ENCODE results near the gene MEX3A. TPM values are rescaled to one million over a fixed set of nuclear protein-coding genes. Genes with fewer than 3 reads are reported as not detected.

MEX3A gene
- total and polyA plus RNA-seq, 7 donors: 0.23 to 1.5 (median 0.33) TPM

DNA sequence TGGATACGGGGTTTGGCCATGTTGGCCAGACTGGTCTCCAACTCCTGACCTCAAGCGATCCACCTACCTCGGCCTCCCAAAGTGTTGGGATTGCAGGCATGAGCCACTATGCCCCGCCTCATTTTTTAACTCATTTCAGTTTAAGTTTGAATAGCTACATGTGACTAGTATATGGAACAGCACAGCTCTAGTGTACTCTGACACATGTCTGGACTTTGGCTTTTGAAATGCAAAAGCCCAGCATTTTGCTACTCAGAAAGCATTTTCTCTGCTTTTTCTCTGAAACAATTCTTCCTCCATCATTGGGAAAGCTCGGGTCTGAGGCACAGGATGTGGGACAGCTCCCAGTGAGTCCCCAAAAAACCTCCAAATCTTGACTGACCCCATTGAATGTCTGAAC lies 57.5 kb downstream of the MEX3A start:
- intact Hi-C loops (cut with DNase I): no loop called here
- Histone ChIP-seq H3K36me3 (no peaks in the 10 kb centered on the region), H3K27ac (no peak overlapping the region), H3K4me3 (no peak overlapping the region), H3K9me3 (no peaks in the 10 kb centered on the region), H3K4me1 (peaks cover 0 to 9% (median 7%) of the 10 kb centered on the region in 4 donors), H3K27me3 (no peaks in the 10 kb centered on the region)
- TF ChIP-seq EP300 (IDR thresholded peaks at IDR 0.05): no peak
- TF ChIP-seq POLR2A (IDR thresholded peaks at IDR 0.05): no peak
- TF ChIP-seq, protein P1, sequence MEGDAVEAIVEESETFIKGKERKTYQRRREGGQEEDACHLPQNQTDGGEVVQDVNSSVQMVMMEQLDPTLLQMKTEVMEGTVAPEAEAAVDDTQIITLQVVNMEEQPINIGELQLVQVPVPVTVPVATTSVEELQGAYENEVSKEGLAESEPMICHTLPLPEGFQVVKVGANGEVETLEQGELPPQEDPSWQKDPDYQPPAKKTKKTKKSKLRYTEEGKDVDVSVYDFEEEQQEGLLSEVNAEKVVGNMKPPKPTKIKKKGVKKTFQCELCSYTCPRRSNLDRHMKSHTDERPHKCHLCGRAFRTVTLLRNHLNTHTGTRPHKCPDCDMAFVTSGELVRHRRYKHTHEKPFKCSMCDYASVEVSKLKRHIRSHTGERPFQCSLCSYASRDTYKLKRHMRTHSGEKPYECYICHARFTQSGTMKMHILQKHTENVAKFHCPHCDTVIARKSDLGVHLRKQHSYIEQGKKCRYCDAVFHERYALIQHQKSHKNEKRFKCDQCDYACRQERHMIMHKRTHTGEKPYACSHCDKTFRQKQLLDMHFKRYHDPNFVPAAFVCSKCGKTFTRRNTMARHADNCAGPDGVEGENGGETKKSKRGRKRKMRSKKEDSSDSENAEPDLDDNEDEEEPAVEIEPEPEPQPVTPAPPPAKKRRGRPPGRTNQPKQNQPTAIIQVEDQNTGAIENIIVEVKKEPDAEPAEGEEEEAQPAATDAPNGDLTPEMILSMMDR (IDR thresholded peaks at IDR 0.05): no peak
- no peak for TF ChIP-seq POLR2AphosphoS5 (IDR thresholded peaks at IDR 0.05)
- DNase-seq: no peak
- 65 to 81% methylated on average over 5 of the region's 5 CpGs for WGBS, 2 donors

Other genes starting within 250 kb of the MEX3A start
- gene GON4L, start 225.3 kb downstream of the MEX3A start, total RNA-seq: 10 to 100 TPM; 25.7 to 45.7 (median 36.4) TPM
- 10 to 100 TPM in 1 of 3 donors, 1 to 10 TPM in 2; 3.5 to 24.7 (median 7.2) TPM for gene GON4L, start 225.3 kb downstream of the MEX3A start, polyA plus RNA-seq
- gene SYT11, start 222.9 kb downstream of the MEX3A start, total RNA-seq: 10 to 100 TPM; 14.0 to 29.1 (median 21.3) TPM
- 1 to 10 TPM in 2 of 3 donors, under 1 TPM in 1; under 0.01 to 8.4 (median 1.2) TPM for gene SYT11, start 222.9 kb downstream of the MEX3A start, polyA plus RNA-seq
- gene RIT1, start 171.1 kb downstream of the MEX3A start, total RNA-seq: 10 to 100 TPM; 16.6 to 23.2 (median 20.7) TPM
- 10 to 100 TPM; 13.1 to 15.0 (median 13.8) TPM for gene RIT1, start 171.1 kb downstream of the MEX3A start, polyA plus RNA-seq
- gene KHDC4, start 148.1 kb downstream of the MEX3A start, total RNA-seq: 10 to 100 TPM; 33.5 to 67.6 (median 38.9) TPM
- gene KHDC4, start 148.1 kb downstream of the MEX3A start, polyA plus RNA-seq: 10 to 100 TPM in 2 of 3 donors, 1 to 10 TPM in 1; 6.6 to 25.2 (median 10.2) TPM
- not detected for gene RXFP4, start 140.8 kb downstream of the MEX3A start, total RNA-seq
- gene RXFP4, start 140.8 kb downstream of the MEX3A start, polyA plus RNA-seq: 1 to 10 TPM in 2 of 3 donors, not detected in 1; 1.8 to 2.7 TPM
- gene ARHGEF2, start 103.9 kb downstream of the MEX3A start, total RNA-seq: 10 to 100 TPM; 31.6 to 83.9 (median 48.1) TPM
- gene ARHGEF2, start 103.9 kb downstream of the MEX3A start, polyA plus RNA-seq: 10 to 100 TPM; 25.8 to 76.7 (median 26.8) TPM
- 100 to 1,000 TPM; 115 to 338 (median 233) TPM for gene SSR2, start 61.5 kb downstream of the MEX3A start, total RNA-seq
- gene SSR2, start 61.5 kb downstream of the MEX3A start, polyA plus RNA-seq: 100 to 1,000 TPM; 157 to 274 (median 231) TPM
- 10 to 100 TPM; 13.9 to 23.6 (median 19.8) TPM for gene UBQLN4, start 28.7 kb downstream of the MEX3A start, total RNA-seq
- 10 to 100 TPM; 11.4 to 21.5 (median 14.8) TPM for gene UBQLN4, start 28.7 kb downstream of the MEX3A start, polyA plus RNA-seq
- gene LAMTOR2, start 27.7 kb downstream of the MEX3A start, total RNA-seq: 10 to 100 TPM; 55.4 to 86.4 (median 71.3) TPM
- 100 to 1,000 TPM; 142 to 245 (median 199) TPM for gene LAMTOR2, start 27.7 kb downstream of the MEX3A start, polyA plus RNA-seq
- gene RAB25, start 21.3 kb downstream of the MEX3A start, total RNA-seq: not detected
- 100 to 1,000 TPM; 187 to 237 (median 201) TPM for gene RAB25, start 21.3 kb downstream of the MEX3A start, polyA plus RNA-seq
- 100 to 1,000 TPM; 129 to 241 (median 196) TPM for gene LMNA, start 32.2 kb upstream of the MEX3A start, total RNA-seq
- gene LMNA, start 32.2 kb upstream of the MEX3A start, polyA plus RNA-seq: 100 to 1,000 TPM; 108 to 229 (median 142) TPM
- 1 to 10 TPM; 1.6 to 2.9 (median 1.8) TPM for gene SEMA4A, start 71.1 kb upstream of the MEX3A start, total RNA-seq
- gene SEMA4A, start 71.1 kb upstream of the MEX3A start, polyA plus RNA-seq: 1 to 10 TPM; 1.4 to 6.3 (median 1.8) TPM
- gene SLC25A44, start 111.6 kb upstream of the MEX3A start, total RNA-seq: 10 to 100 TPM in 1 of 4 donors, 1 to 10 TPM in 3; 8.6 to 13.3 (median 9.4) TPM
- gene SLC25A44, start 111.6 kb upstream of the MEX3A start, polyA plus RNA-seq: 10 to 100 TPM in 2 of 3 donors, 1 to 10 TPM in 1; 7.8 to 15.3 (median 11.8) TPM
- gene PMF1, start 130.5 kb upstream of the MEX3A start, total RNA-seq: 10 to 100 TPM; 41.1 to 61.2 (median 50.8) TPM
- 10 to 100 TPM; 46.2 to 75.1 (median 60.7) TPM for gene PMF1, start 130.5 kb upstream of the MEX3A start, polyA plus RNA-seq
- gene BGLAP, start 159.7 kb upstream of the MEX3A start, total RNA-seq: 10 to 100 TPM in 1 of 4 donors, 1 to 10 TPM in 3; 3.9 to 15.9 (median 6.5) TPM
- 1 to 10 TPM in 1 of 3 donors, not detected in 2; 1.0 TPM for gene BGLAP, start 159.7 kb upstream of the MEX3A start, polyA plus RNA-seq
- 1 to 10 TPM in 3 of 4 donors, under 1 TPM in 1; 0.99 to 7.7 (median 7.2) TPM for gene PAQR6, start 165.6 kb upstream of the MEX3A start, total RNA-seq
- gene PAQR6, start 165.6 kb upstream of the MEX3A start, polyA plus RNA-seq: 1 to 10 TPM in 2 of 3 donors, under 1 TPM in 1; 0.69 to 3.4 (median 3.0) TPM
- gene SMG5, start 200.4 kb upstream of the MEX3A start, total RNA-seq: 10 to 100 TPM; 36.7 to 59.0 (median 46.5) TPM
- 10 to 100 TPM; 25.2 to 78.2 (median 30.3) TPM for gene SMG5, start 200.4 kb upstream of the MEX3A start, polyA plus RNA-seq
- 1 to 10 TPM in 2 of 4 donors, under 1 TPM in 2; 0.41 to 1.5 (median 0.91) TPM for gene TMEM79, start 201.9 kb upstream of the MEX3A start, total RNA-seq
- gene TMEM79, start 201.9 kb upstream of the MEX3A start, polyA plus RNA-seq: 1 to 10 TPM; 1.8 to 5.6 (median 2.3) TPM
- 10 to 100 TPM; 33.3 to 49.2 (median 41.1) TPM for gene GLMP, start 213.2 kb upstream of the MEX3A start, total RNA-seq
- 10 to 100 TPM; 34.8 to 53.2 (median 36.0) TPM for gene GLMP, start 213.2 kb upstream of the MEX3A start, polyA plus RNA-seq
- gene VHLL, start 216.8 kb upstream of the MEX3A start, total RNA-seq: not detected
- gene VHLL, start 216.8 kb upstream of the MEX3A start, polyA plus RNA-seq: not detected

All from sigmoid colon (tissue), 7 donors.